Measurements from ENCODE around the gene NHLRC4. TPM values are rescaled to one million over a fixed set of nuclear protein-coding genes. Genes with fewer than 3 reads are reported as not detected.
A peak's percentile ranks its signal among the peaks of the same experiment; 100 is the strongest.

Gene NHLRC4
- total RNA-seq, 1 donor from 2014 or later = 2.7 TPM

DNA sequence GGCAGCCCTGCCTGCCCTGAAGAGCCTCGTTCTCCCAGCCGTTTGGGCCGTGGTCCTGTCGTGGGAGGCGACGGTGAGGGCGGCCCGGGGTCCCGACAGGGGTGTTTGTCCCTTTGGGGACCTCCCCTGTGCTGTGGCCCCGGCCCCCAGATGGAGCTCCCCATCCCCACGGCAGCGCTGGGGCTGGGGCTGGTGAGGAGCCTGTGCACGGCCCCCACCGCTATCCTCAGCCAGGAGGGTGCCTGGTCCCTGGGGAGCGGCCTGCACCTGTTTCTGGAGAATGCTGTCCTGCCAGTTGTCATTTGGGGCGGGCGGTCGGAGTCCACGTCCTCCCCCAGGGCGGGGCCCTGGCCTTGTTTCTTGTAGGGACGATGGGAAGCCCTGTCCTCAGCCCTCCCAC is 32.7 kb upstream of the NHLRC4 start:
- TF ChIP-seq, protein P1, sequence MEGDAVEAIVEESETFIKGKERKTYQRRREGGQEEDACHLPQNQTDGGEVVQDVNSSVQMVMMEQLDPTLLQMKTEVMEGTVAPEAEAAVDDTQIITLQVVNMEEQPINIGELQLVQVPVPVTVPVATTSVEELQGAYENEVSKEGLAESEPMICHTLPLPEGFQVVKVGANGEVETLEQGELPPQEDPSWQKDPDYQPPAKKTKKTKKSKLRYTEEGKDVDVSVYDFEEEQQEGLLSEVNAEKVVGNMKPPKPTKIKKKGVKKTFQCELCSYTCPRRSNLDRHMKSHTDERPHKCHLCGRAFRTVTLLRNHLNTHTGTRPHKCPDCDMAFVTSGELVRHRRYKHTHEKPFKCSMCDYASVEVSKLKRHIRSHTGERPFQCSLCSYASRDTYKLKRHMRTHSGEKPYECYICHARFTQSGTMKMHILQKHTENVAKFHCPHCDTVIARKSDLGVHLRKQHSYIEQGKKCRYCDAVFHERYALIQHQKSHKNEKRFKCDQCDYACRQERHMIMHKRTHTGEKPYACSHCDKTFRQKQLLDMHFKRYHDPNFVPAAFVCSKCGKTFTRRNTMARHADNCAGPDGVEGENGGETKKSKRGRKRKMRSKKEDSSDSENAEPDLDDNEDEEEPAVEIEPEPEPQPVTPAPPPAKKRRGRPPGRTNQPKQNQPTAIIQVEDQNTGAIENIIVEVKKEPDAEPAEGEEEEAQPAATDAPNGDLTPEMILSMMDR (IDR thresholded peaks at IDR 0.05) = no peak
- intact Hi-C loops (cut with DNase I) = no loop called here
- ATAC-seq (no peak), DNase-seq (no peak)
- Histone ChIP-seq H3K27me3 (ENCODE audit: low read depth) (no peaks in the 10 kb centered on the region), H3K4me1 (peaks cover 19% of the 10 kb centered on the region), H3K36me3 (peaks cover 18% of the 10 kb centered on the region), H3K27ac (no peak overlapping the region), H3K9me3 (no peaks in the 10 kb centered on the region), H3K4me3 (no peak overlapping the region)

DNA sequence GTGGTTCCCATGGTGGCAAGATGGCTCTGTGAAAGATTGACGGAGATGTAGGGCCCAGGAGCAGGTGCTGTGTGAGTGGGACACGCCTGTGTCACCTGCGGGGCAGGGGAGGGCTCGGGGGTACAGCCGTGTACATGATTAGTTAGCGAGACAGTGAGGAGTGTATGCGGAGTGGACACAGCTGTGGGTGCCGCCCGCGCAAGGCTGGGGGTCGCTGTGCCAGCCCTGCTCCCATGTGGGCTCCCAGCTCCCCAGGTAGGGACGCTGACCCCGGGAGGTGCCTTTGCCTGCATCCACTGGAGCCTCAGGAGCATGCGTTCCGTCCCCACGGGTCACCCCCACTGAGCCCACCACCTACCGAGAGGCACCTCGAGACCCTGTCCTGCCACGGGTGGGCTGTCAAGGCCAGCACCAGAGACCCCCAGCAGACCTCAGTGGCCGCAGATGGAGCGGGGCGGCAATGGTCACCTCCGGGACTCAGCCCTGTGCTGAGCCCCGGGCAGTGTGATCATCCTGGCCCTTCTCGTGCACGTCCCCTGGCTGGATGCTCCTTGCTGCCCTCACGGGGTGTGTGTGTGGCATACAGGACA is 31.9 kb upstream of the NHLRC4 start:
- ATAC-seq (peak; percentile 3 to 5), DNase-seq (no peak)
- Histone ChIP-seq H3K27ac (no peak overlapping the region), H3K36me3 (peaks cover 21% of the 10 kb centered on the region), H3K9me3 (no peaks in the 10 kb centered on the region), H3K4me1 (peaks cover 11% of the 10 kb centered on the region), H3K27me3 (ENCODE audit: low read depth) (no peaks in the 10 kb centered on the region), H3K4me3 (no peak overlapping the region)
- TF ChIP-seq, protein P1 (IDR thresholded peaks at IDR 0.05) = no peak
- intact Hi-C loops (cut with DNase I) = no loop called here

DNA sequence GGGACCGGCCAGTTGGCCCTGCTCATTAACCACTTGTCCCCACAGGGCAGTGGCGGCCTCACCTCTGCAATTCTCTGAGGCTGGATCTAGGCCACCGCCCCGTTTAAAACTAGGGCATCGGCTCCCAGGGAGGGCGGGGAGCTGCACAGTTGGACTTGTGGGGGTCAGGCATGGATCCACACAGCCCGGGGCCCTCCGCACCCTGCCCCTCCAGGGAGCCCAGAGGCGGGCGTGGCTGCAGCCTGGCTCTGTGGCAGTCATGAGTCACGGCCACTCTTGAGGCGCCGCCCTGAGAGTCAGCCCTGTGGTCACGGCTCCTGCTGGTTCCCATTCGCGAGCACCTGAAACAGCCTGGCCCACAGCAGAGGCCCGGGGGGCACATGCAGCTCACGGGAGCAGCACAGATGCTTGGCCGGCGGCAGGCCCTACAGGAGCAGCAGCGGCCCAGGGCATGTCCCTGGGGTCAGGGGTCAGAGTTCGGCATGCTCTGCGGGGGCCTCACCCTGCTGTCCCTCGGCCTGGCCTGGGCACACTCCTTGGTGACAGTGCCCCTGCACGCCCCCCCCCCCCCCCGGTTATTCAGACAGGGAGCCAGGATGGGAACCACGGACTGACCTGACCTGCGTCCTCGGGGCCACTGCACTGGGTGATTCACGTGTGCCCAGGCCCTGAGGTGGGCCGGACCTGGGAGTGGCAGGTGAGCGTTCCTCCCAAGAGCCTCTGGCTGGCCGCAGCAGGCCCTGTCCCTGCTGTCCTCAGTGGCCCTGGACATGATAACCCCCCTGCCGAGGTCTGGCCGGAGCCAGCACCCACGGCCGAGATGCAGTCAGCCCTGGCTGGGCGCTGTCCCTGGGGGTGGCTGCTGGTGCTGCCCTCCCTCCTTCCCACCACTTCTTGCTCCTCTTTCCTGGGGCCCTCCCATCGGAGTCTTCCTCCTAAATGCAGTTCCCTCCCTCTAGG is 31.1 kb upstream of the NHLRC4 start:
- Histone ChIP-seq H3K4me1 (peaks cover 7% of the 10 kb centered on the region), H3K9me3 (no peaks in the 10 kb centered on the region), H3K27ac (no peak overlapping the region), H3K4me3 (no peak overlapping the region), H3K27me3 (ENCODE audit: low read depth) (no peaks in the 10 kb centered on the region), H3K36me3 (peaks cover 21% of the 10 kb centered on the region)
- DNase-seq = no peak
- ATAC-seq = peak; percentile 43 to 74
- intact Hi-C loops (cut with DNase I) = no loop called here
- TF ChIP-seq, protein P1 (IDR thresholded peaks at IDR 0.05) = no peak

DNA sequence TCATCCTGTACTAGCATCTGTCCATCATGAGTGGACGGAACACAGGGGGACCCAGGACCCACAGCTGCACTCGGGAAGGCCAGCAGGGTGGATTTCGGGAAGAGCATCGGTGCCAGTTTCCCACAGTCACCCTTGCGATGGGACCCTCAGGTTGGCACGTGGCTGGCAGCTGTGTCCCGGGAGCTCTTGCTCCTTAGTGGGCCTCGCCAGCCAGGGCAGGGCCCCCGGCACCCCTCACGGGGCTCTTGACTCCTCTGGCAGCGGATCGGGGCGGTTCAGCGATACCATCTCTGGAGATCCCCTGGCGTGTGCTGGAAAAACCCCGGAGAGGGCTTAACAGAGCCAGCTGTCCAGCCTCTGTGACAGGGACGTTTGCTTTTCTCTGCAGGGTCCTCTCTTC is 30.1 kb upstream of the NHLRC4 start:
- TF ChIP-seq, protein P1 (IDR thresholded peaks at IDR 0.05) = no peak
- Histone ChIP-seq H3K9me3 (no peaks in the 10 kb centered on the region), H3K27me3 (ENCODE audit: low read depth) (no peaks in the 10 kb centered on the region), H3K4me1 (peaks cover 7% of the 10 kb centered on the region), H3K36me3 (peaks cover 21% of the 10 kb centered on the region), H3K27ac (no peak overlapping the region), H3K4me3 (no peak overlapping the region)
- intact Hi-C loops (cut with DNase I) = no loop called here
- DNase-seq (no peak), ATAC-seq (no peak)

DNA sequence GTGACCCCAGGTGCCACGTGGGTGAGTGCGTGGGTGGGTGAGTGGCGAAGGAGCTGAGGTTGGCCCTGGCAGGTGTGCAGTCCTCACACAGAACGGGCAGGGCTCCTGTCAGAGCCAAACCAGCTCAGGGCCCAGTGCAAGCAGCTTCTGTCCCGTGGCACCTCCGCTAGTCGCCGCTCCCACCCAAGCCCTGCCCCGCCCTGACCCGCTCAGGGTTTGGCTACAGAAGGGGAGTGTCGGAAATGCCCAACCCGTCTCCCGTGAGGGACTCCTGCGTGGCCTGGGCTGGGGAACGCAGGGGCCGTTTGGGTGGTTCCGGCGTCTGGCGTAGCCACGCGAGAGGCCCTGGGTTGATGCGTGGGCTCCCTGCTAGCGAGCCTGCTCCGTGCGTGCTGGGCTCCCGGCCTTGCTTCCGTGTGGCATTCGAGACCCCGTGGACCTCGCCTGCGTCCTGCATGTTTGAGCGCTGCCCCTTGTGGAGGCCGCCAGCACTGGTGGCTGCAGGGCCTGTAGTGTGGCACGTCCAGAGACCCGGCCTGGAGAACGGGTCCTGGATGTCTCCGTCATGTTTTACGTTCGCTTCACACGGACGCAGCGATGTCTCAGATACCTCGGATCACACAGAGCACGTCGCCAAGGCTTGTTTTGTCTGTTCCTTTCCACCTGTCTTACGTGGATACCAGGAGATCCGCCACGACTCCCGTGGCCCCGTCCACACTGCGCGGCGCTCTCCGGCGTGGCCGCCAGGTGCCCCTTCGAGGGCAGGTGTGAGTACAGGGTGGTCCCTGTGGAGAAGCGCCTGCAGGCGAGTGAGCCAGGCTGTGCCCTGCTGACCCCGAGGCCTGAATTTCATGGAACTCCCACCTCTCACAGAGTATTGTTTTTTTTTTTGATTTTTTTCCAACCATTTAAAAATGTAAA is 29.1 kb upstream of the NHLRC4 start:
- ATAC-seq = no peak
- TF ChIP-seq, protein P1 (IDR thresholded peaks at IDR 0.05) = no peak
- intact Hi-C loops (cut with DNase I) = no loop called here
- Histone ChIP-seq H3K9me3 (no peaks in the 10 kb centered on the region), H3K27ac (no peak overlapping the region), H3K4me3 (no peak overlapping the region), H3K4me1 (peaks cover 7% of the 10 kb centered on the region), H3K27me3 (ENCODE audit: low read depth) (no peaks in the 10 kb centered on the region), H3K36me3 (peaks cover 21% of the 10 kb centered on the region)
- no peak for DNase-seq
